Calu3 (cell line): ENCODE data around the gene ADSS1. TPM values are rescaled to one million over a fixed set of nuclear protein-coding genes. Genes with fewer than 3 reads are reported as not detected.

Source experiments
- BruUV-seq: library from RNA; stranded (reverse); fragments of 400-500 nt; replicated peaks from 2 replicates; lab custom pipeline; 2021; lab: Mats Ljungman, UMichigan
- CTCF ChIA-PET: fragments of 300-600 bp; sonication (Branson Sonifier 250); formaldehyde crosslinking; loops from one replicate; lab custom pipeline; 2022; ENCODE audit warnings: antibody characterized with exemption; lab: Charles Lee
- DNase-seq: peaks from one replicate; pipeline ENCODE4 v3.0.0; 2022
- H3K27ac Mint-ChIP-seq: one replicate; pipeline ENCODE4 v1.8.0; 2022; ENCODE audit warnings: mixed read lengths; ENCODE audit not compliant: unreplicated experiment
- H3K27me3 Mint-ChIP-seq: one replicate; pipeline ENCODE4 v1.8.0; 2022; ENCODE audit warnings: mixed read lengths; ENCODE audit not compliant: unreplicated experiment
- H3K36me3 Mint-ChIP-seq: one replicate; pipeline ENCODE4 v1.8.0; 2022; ENCODE audit warnings: mild to moderate bottlenecking, moderate library complexity, mixed read lengths; ENCODE audit not compliant: insufficient read depth, unreplicated experiment
- H3K4me1 Mint-ChIP-seq: one replicate; pipeline ENCODE4 v1.8.0; 2022; ENCODE audit warnings: mild to moderate bottlenecking, low read depth, mixed read lengths; ENCODE audit not compliant: unreplicated experiment
- H3K4me3 Mint-ChIP-seq: one replicate; pipeline ENCODE4 v1.8.0; 2022; ENCODE audit warnings: mild to moderate bottlenecking, low read depth, moderate library complexity, mixed read lengths; ENCODE audit not compliant: unreplicated experiment
- H3K9me3 Mint-ChIP-seq: one replicate; pipeline ENCODE4 v1.8.0; 2022; ENCODE audit warnings: low read depth, mixed read lengths; ENCODE audit not compliant: unreplicated experiment
- intact Hi-C: fragments of 100-400 bp; cut with micrococcal nuclease; formaldehyde crosslinking; loops from one replicate; pipeline ENCODE4 v1.10.0; 2022; ENCODE audit not compliant: unreplicated experiment
- total RNA-seq: library from RNA; stranded (reverse); gene quantifications from 2 replicates; pipeline ENCODE4 v1.2.3, GENCODE V29; 2022
- TF ChIP-seq, protein P1 (sequence below): fragments of 200-600 bp; IDR thresholded peaks from one replicate; pipeline ENCODE4 v1.8.0; 2022; ENCODE audit warnings: antibody characterized with exemption; ENCODE audit not compliant: unreplicated experiment

The ADSS1 gene
- total RNA-seq, 1 experiment from 2014 or later, result 8.6 TPM

DNA sequence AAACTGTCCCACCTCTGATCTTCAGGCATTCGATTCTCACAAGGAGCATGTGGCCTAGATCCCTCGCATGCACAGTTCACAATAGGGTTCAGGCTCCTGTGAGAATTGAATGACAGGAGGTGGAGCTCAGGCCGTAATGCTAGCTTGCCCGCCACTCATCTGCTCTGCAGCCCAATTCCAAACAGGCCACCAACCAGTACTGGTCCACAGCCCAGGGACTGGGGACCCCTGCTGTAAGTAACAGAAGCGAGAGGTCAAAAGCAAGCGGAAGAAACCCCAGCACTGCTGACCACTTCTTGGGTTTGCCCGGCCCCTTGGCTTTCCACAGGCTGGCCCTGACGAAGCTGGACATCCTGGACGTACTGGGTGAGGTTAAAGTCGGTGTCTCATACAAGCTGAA lies 20.5 kb downstream of the ADSS1 start:
- H3K36me3 Mint-ChIP-seq, result no peaks in the 10 kb centered on the region
- TF ChIP-seq, protein P1, sequence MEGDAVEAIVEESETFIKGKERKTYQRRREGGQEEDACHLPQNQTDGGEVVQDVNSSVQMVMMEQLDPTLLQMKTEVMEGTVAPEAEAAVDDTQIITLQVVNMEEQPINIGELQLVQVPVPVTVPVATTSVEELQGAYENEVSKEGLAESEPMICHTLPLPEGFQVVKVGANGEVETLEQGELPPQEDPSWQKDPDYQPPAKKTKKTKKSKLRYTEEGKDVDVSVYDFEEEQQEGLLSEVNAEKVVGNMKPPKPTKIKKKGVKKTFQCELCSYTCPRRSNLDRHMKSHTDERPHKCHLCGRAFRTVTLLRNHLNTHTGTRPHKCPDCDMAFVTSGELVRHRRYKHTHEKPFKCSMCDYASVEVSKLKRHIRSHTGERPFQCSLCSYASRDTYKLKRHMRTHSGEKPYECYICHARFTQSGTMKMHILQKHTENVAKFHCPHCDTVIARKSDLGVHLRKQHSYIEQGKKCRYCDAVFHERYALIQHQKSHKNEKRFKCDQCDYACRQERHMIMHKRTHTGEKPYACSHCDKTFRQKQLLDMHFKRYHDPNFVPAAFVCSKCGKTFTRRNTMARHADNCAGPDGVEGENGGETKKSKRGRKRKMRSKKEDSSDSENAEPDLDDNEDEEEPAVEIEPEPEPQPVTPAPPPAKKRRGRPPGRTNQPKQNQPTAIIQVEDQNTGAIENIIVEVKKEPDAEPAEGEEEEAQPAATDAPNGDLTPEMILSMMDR, result no peak
- no peaks in the 10 kb centered on the region for H3K27me3 Mint-ChIP-seq
- H3K27ac Mint-ChIP-seq, result no peak overlapping the region
- H3K4me3 Mint-ChIP-seq, result no peak overlapping the region
- BruUV-seq, result no TSS peak
- H3K4me1 Mint-ChIP-seq, result peaks cover 8% of the 10 kb centered on the region
- CTCF ChIA-PET, result no interaction called here
- intact Hi-C loops, result no loop called here
- H3K9me3 Mint-ChIP-seq, result no peaks in the 10 kb centered on the region
- no peak for DNase-seq

DNA sequence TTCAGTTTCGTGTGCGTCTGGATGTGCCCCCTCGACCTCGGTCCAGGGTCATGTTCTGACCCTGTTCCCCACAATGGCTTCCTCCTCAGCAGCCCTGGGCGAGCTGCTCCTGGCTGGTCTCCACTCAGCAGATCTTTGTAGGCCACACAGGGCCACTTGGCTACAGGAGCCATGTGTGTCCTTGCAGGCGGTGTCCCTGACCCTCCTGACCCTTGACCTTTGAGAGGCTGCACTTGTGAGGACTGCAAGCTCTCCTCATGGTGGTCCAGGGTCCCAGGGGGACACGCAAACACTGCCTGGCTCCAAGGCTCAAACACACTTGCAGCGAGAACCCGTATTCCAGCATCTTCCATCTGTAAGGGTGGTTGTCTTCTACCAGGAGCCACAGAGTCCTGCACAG lies 21.4 kb downstream of the ADSS1 start:
- TF ChIP-seq, protein P1, result no peak
- intact Hi-C loops, result no loop called here
- H3K36me3 Mint-ChIP-seq, result no peaks in the 10 kb centered on the region
- no peak overlapping the region for H3K4me3 Mint-ChIP-seq
- BruUV-seq, result no TSS peak
- no peaks in the 10 kb centered on the region for H3K9me3 Mint-ChIP-seq
- DNase-seq, result no peak
- H3K27ac Mint-ChIP-seq, result no peak overlapping the region
- H3K27me3 Mint-ChIP-seq, result no peaks in the 10 kb centered on the region
- peaks cover 16% of the 10 kb centered on the region for H3K4me1 Mint-ChIP-seq
- CTCF ChIA-PET, result no interaction called here

DNA sequence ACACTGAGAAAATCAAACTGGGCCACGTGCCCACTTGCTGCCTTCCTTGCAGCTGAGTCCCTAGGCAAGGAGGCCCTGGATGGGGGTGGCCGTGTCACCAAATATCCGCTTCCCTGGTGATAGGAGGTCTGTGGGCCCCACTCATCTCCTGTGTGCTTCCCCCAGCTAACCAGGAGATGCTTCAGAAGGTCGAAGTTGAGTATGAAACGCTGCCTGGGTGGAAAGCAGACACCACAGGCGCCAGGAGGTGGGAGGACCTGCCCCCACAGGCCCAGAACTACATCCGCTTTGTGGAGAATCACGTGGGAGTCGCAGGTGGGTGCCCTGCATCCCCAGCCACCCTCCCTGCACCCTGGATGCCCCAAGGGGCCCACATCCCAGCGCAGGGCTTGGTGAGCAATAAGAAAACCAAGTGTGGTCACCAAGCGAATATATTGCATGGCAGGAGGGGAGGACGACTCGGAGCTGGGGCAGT lies 22.1 kb downstream of the ADSS1 start:
- H3K27me3 Mint-ChIP-seq, result no peaks in the 10 kb centered on the region
- CTCF ChIA-PET, result no interaction called here
- no peaks in the 10 kb centered on the region for H3K9me3 Mint-ChIP-seq
- H3K36me3 Mint-ChIP-seq, result no peaks in the 10 kb centered on the region
- H3K27ac Mint-ChIP-seq, result no peak overlapping the region
- intact Hi-C loops, result no loop called here
- no peak for DNase-seq
- H3K4me3 Mint-ChIP-seq, result no peak overlapping the region
- H3K4me1 Mint-ChIP-seq, result peaks cover 16% of the 10 kb centered on the region
- TF ChIP-seq, protein P1, result no peak
- no TSS peak for BruUV-seq

DNA sequence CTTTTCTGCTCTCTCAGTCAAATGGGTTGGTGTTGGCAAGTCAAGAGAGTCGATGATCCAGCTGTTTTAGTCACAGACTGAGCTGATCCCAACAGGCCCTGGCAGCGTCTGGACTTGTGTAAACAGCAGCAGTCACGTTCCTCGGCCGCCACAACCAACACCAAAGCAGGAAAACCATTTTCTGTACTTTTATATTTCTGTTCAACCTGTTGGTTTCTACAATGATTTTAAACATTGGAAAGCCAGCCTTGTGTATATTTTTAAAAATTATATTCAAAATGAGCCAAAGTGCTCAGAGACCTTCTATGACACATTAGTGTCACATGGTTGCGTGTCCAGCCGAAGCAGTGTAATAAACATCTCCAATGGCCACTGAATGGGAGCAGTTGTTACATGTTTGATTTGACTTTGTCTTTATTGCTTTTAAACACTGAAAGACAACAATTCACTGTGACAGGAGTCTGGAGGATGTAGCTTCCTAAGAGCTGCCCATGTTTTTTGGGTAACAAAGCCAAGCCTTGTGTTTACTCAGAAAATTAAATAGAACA lies 23.0 kb downstream of the ADSS1 start:
- Mint-ChIP-seq H3K9me3 (no peaks in the 10 kb centered on the region), H3K27ac (no peak overlapping the region), H3K27me3 (no peaks in the 10 kb centered on the region), H3K4me1 (peaks cover 16% of the 10 kb centered on the region), H3K4me3 (no peak overlapping the region), H3K36me3 (no peaks in the 10 kb centered on the region)
- CTCF ChIA-PET, result no interaction called here
- no peak for DNase-seq
- TF ChIP-seq, protein P1, result no peak
- no TSS peak for BruUV-seq
- intact Hi-C loops, result no loop called here
